GM11168 (cell line): Measurements from ENCODE around the gene TAOK1.
"Not testable (repeated sequence)": the region's sequence is repeated elsewhere in the genome, so short reads cannot be mapped to it uniquely, and the experiment has no call there.

Experiments used
- in situ Hi-C: fragments of 300-500 bp; cut with MboI; formaldehyde crosslinking; loops from one replicate; pipeline ENCODE4 v1.12.0; 2022; ENCODE audit warnings: low sequenced_read_pairs; ENCODE audit not compliant: unreplicated experiment

Gene TAOK1

GRCh38 chr17:29518359-29518758, 128.2 kb downstream of the TAOK1 start:
- in situ Hi-C loops = loop anchor here (5.0 kb wide), 1 partner anchor 41 kb away; no protein-coding TSS in a partner anchor

GRCh38 chr17:29524692-29525091, 134.5 kb downstream of the TAOK1 start:
- in situ Hi-C loops = no loop called here

GRCh38 chr17:29526322-29526721, 136.2 kb downstream of the TAOK1 start:
- in situ Hi-C loops = no loop called here

- in situ Hi-C loops = loop anchor here (10.0 kb wide), 1 partner anchor 159 kb away; no protein-coding TSS in a partner anchor
Measured at GRCh38 chr17:29533976-29534375, 143.8 kb downstream of the TAOK1 start.

GRCh38 chr17:29544066-29544465, 153.9 kb downstream of the TAOK1 start:
- in situ Hi-C loops = no loop called here

GRCh38 chr17:29546085-29546484, 155.9 kb downstream of the TAOK1 start:
- in situ Hi-C loops = no loop called here

- in situ Hi-C loops = no loop called here
Measured at GRCh38 chr17:29546830-29547229, 156.7 kb downstream of the TAOK1 start.

GRCh38 chr17:29549177-29549923, 159.2 kb downstream of the TAOK1 start:
- in situ Hi-C loops = no loop called here

- in situ Hi-C loops = no loop called here
Measured at GRCh38 chr17:29555840-29556239, 165.7 kb downstream of the TAOK1 start.

GRCh38 chr17:29557085-29557738, 167.0 kb downstream of the TAOK1 start:
- in situ Hi-C loops = no loop called here

- in situ Hi-C loops = no loop called here
Measured at GRCh38 chr17:29557739-29558116, 167.6 kb downstream of the TAOK1 start.

GRCh38 chr17:29558139-29558538, 168.0 kb downstream of the TAOK1 start:
- in situ Hi-C loops = not testable (repeated sequence)

- in situ Hi-C loops = no loop called here
Measured at GRCh38 chr17:29559640-29560039, 169.5 kb downstream of the TAOK1 start.

GRCh38 chr17:29560316-29560715, 170.2 kb downstream of the TAOK1 start:
- in situ Hi-C loops = no loop called here

GRCh38 chr17:29561554-29562517, 171.7 kb downstream of the TAOK1 start:
- in situ Hi-C loops = no loop called here

- in situ Hi-C loops = no loop called here
Measured at GRCh38 chr17:29562615-29563014, 172.5 kb downstream of the TAOK1 start.

GRCh38 chr17:29563816-29564215, 173.7 kb downstream of the TAOK1 start:
- in situ Hi-C loops = no loop called here

GRCh38 chr17:29565643-29566472, 175.7 kb downstream of the TAOK1 start:
- in situ Hi-C loops = no loop called here

- in situ Hi-C loops = no loop called here
Measured at GRCh38 chr17:29566473-29567303, 176.5 kb downstream of the TAOK1 start, which contains the start of gene ABHD15. TSS of gene ABHD15 (minus strand) at chr17:29567037. CDS start at chr17:29566966, 71 bp downstream.
